HepG2 (cell line): Measurements from ENCODE around the gene ALX3. TPM values are rescaled to one million over a fixed set of nuclear protein-coding genes. Genes with fewer than 3 reads are reported as not detected.

Experiments
- ATAD3A ChIP-seq: sonication (generic); formaldehyde crosslinking; IDR thresholded peaks from 2 replicates; pipeline ENCODE4 v1.4.0; 2020; ENCODE audit warnings: missing genetic modification reagents
- CHD4 ChIP-seq: fragments of 200-600 bp; sonication (generic); IDR thresholded peaks from 2 replicates; pipeline ENCODE4 v1.7.0; 2017; ENCODE audit warnings: mild to moderate bottlenecking, low read length, borderline replicate concordance
- GATAD1 ChIP-seq: IDR thresholded peaks from 2 replicates; pipeline ENCODE4 v1.6.1; 2016; ENCODE audit warnings: missing genetic modification reagents, missing compliant biosample characterization
- MED8 ChIP-seq: sonication (generic); formaldehyde crosslinking; IDR thresholded peaks from 2 replicates; pipeline ENCODE4 v1.8.1; 2023; ENCODE audit warnings: mild to moderate bottlenecking, missing genetic modification reagents; ENCODE audit not compliant: insufficient replicate concordance
- RBM39 ChIP-seq: fragments of 200-400 bp; formaldehyde crosslinking; IDR thresholded peaks from one replicate; pipeline ENCODE4 v1.6.1; 2018; ENCODE audit warnings: antibody characterized with exemption, mild to moderate bottlenecking, low read depth, low read length; ENCODE audit not compliant: poor library complexity, severe bottlenecking
- SALL2 ChIP-seq: sonication (generic); formaldehyde crosslinking; IDR thresholded peaks from 2 replicates; pipeline ENCODE4 v1.8.1; 2023; ENCODE audit warnings: mild to moderate bottlenecking, missing genetic modification reagents, inconsistent platforms
- SETDB1 ChIP-seq: sonication (generic); formaldehyde crosslinking; IDR thresholded peaks from 2 replicates; pipeline ENCODE4 v1.5.1; 2020; ENCODE audit warnings: missing genetic modification reagents, mild to moderate bottlenecking, borderline replicate concordance
- ZIK1 ChIP-seq: sonication (generic); formaldehyde crosslinking; IDR thresholded peaks from 2 replicates; pipeline ENCODE4 v1.5.0; 2020; ENCODE audit warnings: mild to moderate bottlenecking, low read depth, missing genetic modification reagents, borderline replicate concordance
- ZNF251 ChIP-seq: sonication (generic); formaldehyde crosslinking; IDR thresholded peaks from 2 replicates; pipeline ENCODE4 v1.9.0; 2021; ENCODE audit warnings: mild to moderate bottlenecking, missing genetic modification reagents
- ZNF260 ChIP-seq: sonication (generic); formaldehyde crosslinking; IDR thresholded peaks from 2 replicates; pipeline ENCODE4 v1.4.0; 2020; ENCODE audit warnings: missing genetic modification reagents, low read depth, mild to moderate bottlenecking, borderline replicate concordance
- ZNF501 ChIP-seq: sonication (generic); formaldehyde crosslinking; IDR thresholded peaks from 2 replicates; pipeline ENCODE4 v1.5.1; 2020; ENCODE audit warnings: mild to moderate bottlenecking, moderate library complexity, missing genetic modification reagents
- ZNF629 ChIP-seq: sonication (generic); formaldehyde crosslinking; conservative IDR thresholded peaks from 2 replicates; pipeline ENCODE4 v1.5.0; 2020; ENCODE audit warnings: missing genetic modification reagents
- ZNF670 ChIP-seq: sonication (generic); formaldehyde crosslinking; IDR thresholded peaks from 2 replicates; pipeline ENCODE4 v1.8.0; 2022; ENCODE audit warnings: mild to moderate bottlenecking, missing genetic modification reagents, borderline replicate concordance
- ZNF7 ChIP-seq: IDR thresholded peaks from 2 replicates; pipeline ENCODE4 v1.6.1; 2016; ENCODE audit warnings: missing biosample characterization, missing genetic modification reagents
- ZNF737 ChIP-seq: sonication (generic); formaldehyde crosslinking; IDR thresholded peaks from 2 replicates; pipeline ENCODE4 v1.5.0; 2020; ENCODE audit warnings: missing genetic modification reagents, mild to moderate bottlenecking, borderline replicate concordance
- ZNF777 ChIP-seq: sonication (generic); formaldehyde crosslinking; IDR thresholded peaks from 2 replicates; pipeline ENCODE4 v1.4.0; 2020; ENCODE audit warnings: missing genetic modification reagents
- ZSCAN29 ChIP-seq: sonication (generic); formaldehyde crosslinking; conservative IDR thresholded peaks from 2 replicates; pipeline ENCODE4 v1.4.0; 2020; ENCODE audit warnings: mild to moderate bottlenecking, missing genetic modification reagents
- polyA plus RNA-seq, 8 experiments: library from polyadenylated mRNA; depleted of rRNA in 3 of 8; stranded (reverse) in 7 of 8; unstranded in 1 of 8; fragments of >200 nt; fragmentation: Illumina TruSeq in 4 of 8; extraction: Trizol in 4 of 8; gene quantifications; 2 replicates each; pipeline versions ENCODE4 v1.2.1 to v1.2.3, GENCODE V29; 2011 to 2016; ENCODE audit warnings: low read depth in 4 of 8, missing spikeins in 1 of 8, mixed read lengths in 1 of 8; ENCODE audit not compliant: insufficient read depth in 1 of 8
- total RNA-seq, 5 experiments: library from RNA; depleted of rRNA; stranded (reverse); fragments of >200 nt; fragmentation: Illumina TruSeq; extraction: Trizol; gene quantifications; 2 replicates each; pipeline ENCODE4 v1.2.3, GENCODE V29; 2016; ENCODE audit warnings: low read depth in 1 of 5
- TF ChIP-seq, protein P1 (sequence below): IDR thresholded peaks from 2 replicates; pipeline ENCODE4 v1.6.1; 2016; ENCODE audit warnings: low read depth, borderline replicate concordance
- TF ChIP-seq, protein P2 (sequence below): sonication (generic); formaldehyde crosslinking; IDR thresholded peaks from 2 replicates; pipeline ENCODE4 v1.4.0; 2020; ENCODE audit warnings: missing genetic modification reagents
- TF ChIP-seq, protein P3 (sequence below): sonication (generic); formaldehyde crosslinking; IDR thresholded peaks from 2 replicates; pipeline ENCODE4 v1.4.0; 2020; ENCODE audit warnings: missing genetic modification reagents
- TF ChIP-seq, protein P4 (sequence below): sonication (generic); formaldehyde crosslinking; IDR thresholded peaks from 2 replicates; pipeline ENCODE4 v1.4.0; 2020; ENCODE audit warnings: mild to moderate bottlenecking, missing genetic modification reagents
- TF ChIP-seq, protein P5 (sequence below): IDR thresholded peaks from 2 replicates; pipeline ENCODE4 v1.6.1; 2016; ENCODE audit warnings: mild to moderate bottlenecking
- TF ChIP-seq, protein P6 (sequence below): sonication (generic); formaldehyde crosslinking; conservative IDR thresholded peaks from 2 replicates; pipeline ENCODE4 v1.8.0; 2022; ENCODE audit warnings: missing genetic modification reagents

ALX3 gene
- total and polyA plus RNA-seq, 2 of the 13 experiments (the other 11 are each of a cell fraction or from before 2014, with no cell fraction given) = not detected

DNA sequence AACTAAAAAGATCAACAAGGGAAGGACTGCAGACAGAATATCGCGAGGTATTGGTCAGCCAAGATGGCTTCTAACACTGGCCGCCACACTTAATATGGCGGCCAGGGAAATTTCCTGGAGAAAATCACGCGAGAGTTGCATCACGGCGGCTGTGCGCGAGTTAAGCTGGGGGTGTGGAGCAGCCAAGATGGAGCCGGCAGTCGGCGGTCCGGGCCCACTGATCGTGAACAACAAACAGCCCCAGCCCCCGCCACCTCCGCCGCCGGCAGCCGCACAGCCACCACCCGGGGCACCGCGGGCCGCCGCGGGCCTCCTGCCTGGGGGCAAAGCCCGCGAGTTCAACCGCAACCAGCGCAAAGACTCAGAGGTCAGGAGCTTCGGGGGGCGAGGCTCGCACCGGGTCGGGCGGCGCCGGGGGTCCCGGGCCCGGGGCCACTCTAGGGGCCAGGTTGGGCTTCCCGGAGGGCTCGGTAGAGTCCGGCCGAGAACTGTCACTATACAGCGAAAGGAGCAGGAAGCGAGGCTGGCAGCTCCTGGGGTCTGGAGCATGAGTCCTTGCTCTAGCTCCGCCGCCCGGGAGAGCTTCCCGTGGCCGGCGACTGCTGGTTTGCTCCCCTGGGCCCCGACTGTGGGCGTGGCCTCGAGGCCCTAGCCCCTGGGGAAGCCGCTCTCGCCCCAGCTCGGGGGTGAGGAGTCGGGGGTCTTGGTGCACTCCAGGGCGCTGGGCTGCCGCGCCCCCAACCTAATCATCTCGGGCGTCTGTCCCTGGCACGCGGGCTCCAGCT is 35.8 kb downstream of the ALX3 start, which contains the start of gene STRIP1 (continued):
- no peak for TF ChIP-seq CHD4
- TF ChIP-seq ZNF629 (CRISPR knock-in tag) = no peak
- peak; percentile 57 for TF ChIP-seq SALL2 (CRISPR knock-in tag)
- TF ChIP-seq ZNF7 (CRISPR knock-in tag) = no peak
- TF ChIP-seq MED8 (CRISPR knock-in tag) = no peak
- TF ChIP-seq, protein P1, sequence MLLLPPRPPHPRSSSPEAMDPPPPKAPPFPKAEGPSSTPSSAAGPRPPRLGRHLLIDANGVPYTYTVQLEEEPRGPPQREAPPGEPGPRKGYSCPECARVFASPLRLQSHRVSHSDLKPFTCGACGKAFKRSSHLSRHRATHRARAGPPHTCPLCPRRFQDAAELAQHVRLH (CRISPR knock-in tag) = no peak
- no peak for TF ChIP-seq ZNF251 (CRISPR knock-in tag)
- TF ChIP-seq RBM39 = peak; percentile 79
- peak; percentile 30; the same call in 1 of the 2 replicates for TF ChIP-seq ZNF670 (CRISPR knock-in tag)
- TF ChIP-seq, protein P2, sequence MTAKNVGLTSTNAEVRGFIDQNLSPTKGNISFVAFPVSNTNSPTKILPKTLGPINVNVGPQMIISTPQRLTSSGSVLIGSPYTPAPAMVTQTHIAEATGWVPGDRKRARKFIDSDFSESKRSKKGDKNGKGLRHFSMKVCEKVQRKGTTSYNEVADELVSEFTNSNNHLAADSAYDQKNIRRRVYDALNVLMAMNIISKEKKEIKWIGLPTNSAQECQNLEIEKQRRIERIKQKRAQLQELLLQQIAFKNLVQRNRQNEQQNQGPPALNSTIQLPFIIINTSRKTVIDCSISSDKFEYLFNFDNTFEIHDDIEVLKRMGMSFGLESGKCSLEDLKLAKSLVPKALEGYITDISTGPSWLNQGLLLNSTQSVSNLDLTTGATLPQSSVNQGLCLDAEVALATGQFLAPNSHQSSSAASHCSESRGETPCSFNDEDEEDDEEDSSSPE (CRISPR knock-in tag) = no peak; the same call in 1 of the 2 replicates
- TF ChIP-seq ZNF737 (CRISPR knock-in tag) = no peak
- no peak for TF ChIP-seq ZNF777 (CRISPR knock-in tag)
- TF ChIP-seq, protein P3, sequence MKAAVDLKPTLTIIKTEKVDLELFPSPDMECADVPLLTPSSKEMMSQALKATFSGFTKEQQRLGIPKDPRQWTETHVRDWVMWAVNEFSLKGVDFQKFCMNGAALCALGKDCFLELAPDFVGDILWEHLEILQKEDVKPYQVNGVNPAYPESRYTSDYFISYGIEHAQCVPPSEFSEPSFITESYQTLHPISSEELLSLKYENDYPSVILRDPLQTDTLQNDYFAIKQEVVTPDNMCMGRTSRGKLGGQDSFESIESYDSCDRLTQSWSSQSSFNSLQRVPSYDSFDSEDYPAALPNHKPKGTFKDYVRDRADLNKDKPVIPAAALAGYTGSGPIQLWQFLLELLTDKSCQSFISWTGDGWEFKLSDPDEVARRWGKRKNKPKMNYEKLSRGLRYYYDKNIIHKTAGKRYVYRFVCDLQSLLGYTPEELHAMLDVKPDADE (CRISPR knock-in tag) = no peak
- TF ChIP-seq SETDB1 = no peak
- TF ChIP-seq, protein P4, sequence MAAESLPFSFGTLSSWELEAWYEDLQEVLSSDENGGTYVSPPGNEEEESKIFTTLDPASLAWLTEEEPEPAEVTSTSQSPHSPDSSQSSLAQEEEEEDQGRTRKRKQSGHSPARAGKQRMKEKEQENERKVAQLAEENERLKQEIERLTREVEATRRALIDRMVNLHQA (CRISPR knock-in tag) = no peak
- TF ChIP-seq ZNF260 (CRISPR knock-in tag) = no peak
- TF ChIP-seq, protein P5, sequence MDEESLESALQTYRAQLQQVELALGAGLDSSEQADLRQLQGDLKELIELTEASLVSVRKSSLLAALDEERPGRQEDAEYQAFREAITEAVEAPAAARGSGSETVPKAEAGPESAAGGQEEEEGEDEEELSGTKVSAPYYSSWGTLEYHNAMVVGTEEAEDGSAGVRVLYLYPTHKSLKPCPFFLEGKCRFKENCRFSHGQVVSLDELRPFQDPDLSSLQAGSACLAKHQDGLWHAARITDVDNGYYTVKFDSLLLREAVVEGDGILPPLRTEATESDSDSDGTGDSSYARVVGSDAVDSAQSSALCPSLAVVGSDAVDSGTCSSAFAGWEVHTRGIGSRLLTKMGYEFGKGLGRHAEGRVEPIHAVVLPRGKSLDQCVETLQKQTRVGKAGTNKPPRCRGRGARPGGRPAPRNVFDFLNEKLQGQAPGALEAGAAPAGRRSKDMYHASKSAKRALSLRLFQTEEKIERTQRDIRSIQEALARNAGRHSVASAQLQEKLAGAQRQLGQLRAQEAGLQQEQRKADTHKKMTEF (CRISPR knock-in tag) = peak; percentile 75; the same call in 1 of the 2 replicates
- peak; percentile 68 for TF ChIP-seq GATAD1 (CRISPR knock-in tag)
- peak; percentile 95 for TF ChIP-seq ZNF501 (CRISPR knock-in tag)
- TF ChIP-seq ZSCAN29 (CRISPR knock-in tag) = no peak
- 0 out of 2 replicates have a peak, but pooled peaks have one; percentile 38 for TF ChIP-seq ZIK1
- no peak for TF ChIP-seq ATAD3A (CRISPR knock-in tag)
- TF ChIP-seq, protein P6, sequence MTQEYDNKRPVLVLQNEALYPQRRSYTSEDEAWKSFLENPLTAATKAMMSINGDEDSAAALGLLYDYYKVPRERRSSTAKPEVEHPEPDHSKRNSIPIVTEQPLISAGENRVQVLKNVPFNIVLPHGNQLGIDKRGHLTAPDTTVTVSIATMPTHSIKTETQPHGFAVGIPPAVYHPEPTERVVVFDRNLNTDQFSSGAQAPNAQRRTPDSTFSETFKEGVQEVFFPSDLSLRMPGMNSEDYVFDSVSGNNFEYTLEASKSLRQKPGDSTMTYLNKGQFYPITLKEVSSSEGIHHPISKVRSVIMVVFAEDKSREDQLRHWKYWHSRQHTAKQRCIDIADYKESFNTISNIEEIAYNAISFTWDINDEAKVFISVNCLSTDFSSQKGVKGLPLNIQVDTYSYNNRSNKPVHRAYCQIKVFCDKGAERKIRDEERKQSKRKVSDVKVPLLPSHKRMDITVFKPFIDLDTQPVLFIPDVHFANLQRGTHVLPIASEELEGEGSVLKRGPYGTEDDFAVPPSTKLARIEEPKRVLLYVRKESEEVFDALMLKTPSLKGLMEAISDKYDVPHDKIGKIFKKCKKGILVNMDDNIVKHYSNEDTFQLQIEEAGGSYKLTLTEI (CRISPR knock-in tag) = no peak
